H1 (cell line): Measurements from ENCODE around the gene USP37. TPM values are rescaled to one million over a fixed set of nuclear protein-coding genes. Genes with fewer than 3 reads are reported as not detected.

Experiments used
- BACH1 ChIP-seq: IDR thresholded peaks from 2 replicates; pipeline ENCODE4 v1.6.1; 2012; ENCODE audit warnings: low read length, improper control_type of control experiment
- BRCA1 ChIP-seq: IDR thresholded peaks from 2 replicates; pipeline ENCODE4 v1.6.1; 2012; ENCODE audit warnings: low read depth, low read length, improper control_type of control experiment
- CBX8 ChIP-seq: fragments of 300-800, 300-1000 bp; sonication (generic); IDR thresholded peaks from 2 replicates; pipeline ENCODE4 v1.7.1; 2016; ENCODE audit warnings: low read depth, low read length, borderline replicate concordance
- CEBPB ChIP-seq: IDR thresholded peaks from 2 replicates; pipeline ENCODE4 v1.6.1; 2012; ENCODE audit warnings: low read depth, low read length
- CTBP2 ChIP-seq: IDR thresholded peaks from 2 replicates; pipeline ENCODE4 v1.7.0; 2011; ENCODE audit warnings: borderline replicate concordance, mild to moderate bottlenecking, moderate library complexity, mixed read lengths, low read length; ENCODE audit not compliant: insufficient read depth, insufficient read length
- E2F6 ChIP-seq: IDR thresholded peaks from 2 replicates; pipeline ENCODE4 v1.6.1; 2012; ENCODE audit warnings: inconsistent platforms
- EGR1 ChIP-seq: IDR thresholded peaks from 2 replicates; pipeline ENCODE4 v1.6.1; 2011; ENCODE audit warnings: low read depth, low read length, borderline replicate concordance
- EP300 ChIP-seq, 2 experiments: IDR thresholded peaks; 1 replicate in 1 of 2; 2 replicates in 1 of 2; pipeline ENCODE4 v1.6.1; 2011 to 2012; ENCODE audit warnings: low read depth in 2 of 2, low read length in 2 of 2, mild to moderate bottlenecking in 2 of 2, borderline replicate concordance in 1 of 2, inconsistent platforms in 1 of 2, moderate library complexity in 1 of 2
- GTF2F1 ChIP-seq: IDR thresholded peaks from 2 replicates; pipeline ENCODE4 v1.6.1; 2012; ENCODE audit warnings: low read depth, low read length, improper control_type of control experiment, borderline replicate concordance
- HDAC6 ChIP-seq: IDR thresholded peaks from one replicate; pipeline ENCODE4 v1.7.1; 2012; ENCODE audit warnings: low read depth, mild to moderate bottlenecking, inconsistent platforms, low read length, moderate library complexity
- NRF1 ChIP-seq: IDR thresholded peaks from 2 replicates; pipeline ENCODE4 v1.6.1; 2011; ENCODE audit warnings: mild to moderate bottlenecking, low read depth, low read length, improper control_type of control experiment
- POU5F1 ChIP-seq: IDR thresholded peaks from 2 replicates; pipeline ENCODE4 v1.6.1; 2011; ENCODE audit warnings: low read depth, mild to moderate bottlenecking, low read length, moderate library complexity
- RFX5 ChIP-seq: IDR thresholded peaks from 2 replicates; pipeline ENCODE4 v1.6.1; 2011; ENCODE audit warnings: low read depth, low read length, improper control_type of control experiment, borderline replicate concordance
- RNF2 ChIP-seq: fragments of 200-900, 300-1000 bp; sonication (generic); IDR thresholded peaks from 2 replicates; pipeline ENCODE4 v1.7.1; 2016; ENCODE audit warnings: borderline replicate concordance, low read depth, mild to moderate bottlenecking, antibody characterized with exemption, low read length; ENCODE audit not compliant: poor library complexity, severe bottlenecking; ENCODE audit errors: missing control alignments
- RXRA ChIP-seq: IDR thresholded peaks from 2 replicates; pipeline ENCODE4 v1.6.1; 2011; ENCODE audit warnings: low read depth, mild to moderate bottlenecking, low read length, moderate library complexity; ENCODE audit not compliant: insufficient read depth
- SRF ChIP-seq: IDR thresholded peaks from 2 replicates; pipeline ENCODE4 v1.6.1; 2011; ENCODE audit warnings: mild to moderate bottlenecking, low read depth, low read length, moderate library complexity
- TBP ChIP-seq: IDR thresholded peaks from 2 replicates; pipeline ENCODE4 v1.6.1; 2011; ENCODE audit warnings: low read depth, low read length, improper control_type of control experiment
- TEAD4 ChIP-seq: IDR thresholded peaks from 2 replicates; pipeline ENCODE4 v1.6.1; 2012; ENCODE audit warnings: low read depth, low read length, inconsistent platforms, mixed read lengths
- YY1 ChIP-seq: IDR thresholded peaks from 2 replicates; pipeline ENCODE4 v1.6.1; 2011; ENCODE audit warnings: low read depth, mild to moderate bottlenecking, low read length
- ZNF274 ChIP-seq: IDR thresholded peaks from 2 replicates; pipeline ENCODE4 v1.7.0; 2012; ENCODE audit warnings: low read length, borderline replicate concordance; ENCODE audit errors: extremely low read depth
- polyA plus RNA-seq, 7 experiments: library from polyadenylated mRNA; depleted of rRNA in 3 of 7; stranded (reverse) in 5 of 7; unstranded in 2 of 7; fragments of >200 nt in 5 of 7; fragments of 200-250 nt in 2 of 7; gene quantifications; 1 replicate in 5 of 7; 2 replicates in 1 of 7; 4 replicates in 1 of 7; pipeline versions ENCODE4 v1.2.1 to v1.2.3, GENCODE V29; 2011 to 2013; ENCODE audit warnings: missing spikeins in 2 of 7, mixed read lengths in 2 of 7
- total RNA-seq: library from RNA; stranded (reverse); fragmentation: NEBNext Ultra II Directional; extraction: Animal tissue kit (Norgen Biotek cat#: 25700); gene quantifications from 2 replicates; pipeline ENCODE4 v1.2.1, GENCODE V29; 2021

Gene USP37
- total and polyA plus RNA-seq, 2 of the 8 experiments (the other 6 are each of a cell fraction or from before 2014, with no cell fraction given), result 3.8 to 29.1 TPM

- TF ChIP-seq CBX8, result no peak
- TF ChIP-seq GTF2F1, result no peak
- no peak for TF ChIP-seq POU5F1
- no peak for TF ChIP-seq ZNF274
- no peak for TF ChIP-seq RNF2
- no peak for TF ChIP-seq CEBPB
- TF ChIP-seq HDAC6, result no peak
- peak; percentile 91 for TF ChIP-seq TEAD4
- no peak for TF ChIP-seq RFX5
- TF ChIP-seq EGR1, result peak; percentile 77
- no peak for TF ChIP-seq TBP
- TF ChIP-seq BRCA1, result no peak
- peak; percentile 59; the same call in 1 of the 2 replicates for TF ChIP-seq YY1
- no peak for TF ChIP-seq EP300 (IDR thresholded peaks at IDR 0.05; ENCODE audit: borderline replicate concordance in 1 of 2, low read depth in 2 of 2, low read length in 2 of 2)
- no peak for TF ChIP-seq RXRA
- TF ChIP-seq NRF1, result no peak
- peak; percentile 71 for TF ChIP-seq CTBP2
- peak; percentile 7; the same call in 1 of the 2 replicates for TF ChIP-seq BACH1
- TF ChIP-seq E2F6, result peak; percentile 11; the same call in 1 of the 2 replicates
- no peak for TF ChIP-seq SRF
These were observed 161.8 kb downstream of the USP37 start (continued) for GRCh38 chr2:218406209-218406948.
